Right lobe of liver (tissue), 4 donors: ENCODE results near the gene HIBADH.

Experiments used
- POLR2A ChIP-seq: fragments of 450-650 bp; IDR thresholded peaks from one replicate; pipeline ENCODE4 v1.6.1; 2017; ENCODE audit warnings: antibody characterized with exemption, mild to moderate bottlenecking
- TF ChIP-seq, protein P1 (sequence below), 4 donors: fragments of 200-600 bp in 3 of 4; fragments of 450-650 bp in 1 of 4; IDR thresholded peaks; one replicate each; pipeline versions ENCODE4 v1.5.1 to v1.8.0; 2016 to 2022; ENCODE audit warnings: antibody characterized with exemption in 4 of 4, mild to moderate bottlenecking in 2 of 4
- donor health status: DM: no; HTN: no; CAD: no.
- donor health status: DM: no; HTN: no; CAD: no.
- donor health status: DM: no; HTN: yes; CAD: no.

GRCh38 chr7:27689591-27690164, 27.0 kb upstream of the HIBADH start:
- TF ChIP-seq, protein P1, sequence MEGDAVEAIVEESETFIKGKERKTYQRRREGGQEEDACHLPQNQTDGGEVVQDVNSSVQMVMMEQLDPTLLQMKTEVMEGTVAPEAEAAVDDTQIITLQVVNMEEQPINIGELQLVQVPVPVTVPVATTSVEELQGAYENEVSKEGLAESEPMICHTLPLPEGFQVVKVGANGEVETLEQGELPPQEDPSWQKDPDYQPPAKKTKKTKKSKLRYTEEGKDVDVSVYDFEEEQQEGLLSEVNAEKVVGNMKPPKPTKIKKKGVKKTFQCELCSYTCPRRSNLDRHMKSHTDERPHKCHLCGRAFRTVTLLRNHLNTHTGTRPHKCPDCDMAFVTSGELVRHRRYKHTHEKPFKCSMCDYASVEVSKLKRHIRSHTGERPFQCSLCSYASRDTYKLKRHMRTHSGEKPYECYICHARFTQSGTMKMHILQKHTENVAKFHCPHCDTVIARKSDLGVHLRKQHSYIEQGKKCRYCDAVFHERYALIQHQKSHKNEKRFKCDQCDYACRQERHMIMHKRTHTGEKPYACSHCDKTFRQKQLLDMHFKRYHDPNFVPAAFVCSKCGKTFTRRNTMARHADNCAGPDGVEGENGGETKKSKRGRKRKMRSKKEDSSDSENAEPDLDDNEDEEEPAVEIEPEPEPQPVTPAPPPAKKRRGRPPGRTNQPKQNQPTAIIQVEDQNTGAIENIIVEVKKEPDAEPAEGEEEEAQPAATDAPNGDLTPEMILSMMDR (IDR thresholded peaks at IDR 0.05) = peak; percentile 40 to 57 (median 46)
- TF ChIP-seq POLR2A = no peak
